ENCODE measurements around the gene FGF9.

The FGF9 gene

DNA sequence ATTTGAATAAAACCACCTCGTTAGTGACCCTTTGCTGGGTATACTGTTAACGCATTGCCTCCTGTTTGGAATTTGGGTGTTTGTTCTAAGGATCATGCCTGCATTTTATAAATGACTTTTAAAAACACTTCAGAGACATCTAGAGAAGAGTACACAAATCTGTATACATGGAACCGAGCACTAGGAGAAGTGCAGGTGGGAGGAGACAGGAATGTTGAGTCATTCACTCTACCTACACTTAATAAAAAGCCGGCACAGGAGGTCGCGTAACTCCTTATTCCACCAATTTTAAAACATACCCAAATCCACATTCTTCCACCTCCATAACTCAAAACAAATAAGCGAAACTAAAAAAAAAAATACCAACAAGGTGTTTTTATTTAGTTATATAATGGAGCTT, 48.6 kb downstream of the FGF9 start:
- DNase-seq: no peak

DNA sequence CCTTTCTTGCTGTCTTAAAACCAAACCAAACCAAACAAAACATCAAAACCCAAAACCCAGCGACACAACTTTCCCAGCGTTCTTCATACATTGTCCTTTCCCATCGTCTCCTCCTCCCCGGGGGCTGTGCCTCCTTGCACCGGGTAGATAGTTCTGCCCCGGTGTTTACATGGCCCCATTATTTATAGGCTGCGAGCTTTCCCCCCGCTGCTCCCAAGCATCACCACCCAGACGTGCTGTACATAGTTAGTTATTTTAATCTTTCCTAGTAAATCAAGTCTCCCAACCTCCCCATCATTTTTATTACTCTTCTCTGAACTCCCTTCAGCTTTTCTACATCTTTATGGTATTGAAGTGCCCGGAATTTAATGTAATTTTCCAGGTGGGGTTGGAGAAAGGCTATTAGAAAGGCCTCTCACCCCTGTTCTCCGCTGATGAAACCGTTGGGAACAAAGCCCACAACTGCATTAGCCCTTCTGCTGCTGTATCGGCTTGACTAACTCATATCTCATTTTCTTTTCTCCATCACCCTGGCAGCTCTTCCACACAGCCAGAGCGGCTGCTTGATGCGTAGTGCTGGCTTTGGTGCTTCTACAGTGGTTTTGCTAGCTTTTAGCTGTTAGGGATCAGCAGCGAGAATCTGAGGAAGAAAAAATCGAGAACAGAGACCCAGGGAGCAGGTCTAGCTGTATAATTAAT, 53.1 kb downstream of the FGF9 start:
- no peak for DNase-seq

DNA sequence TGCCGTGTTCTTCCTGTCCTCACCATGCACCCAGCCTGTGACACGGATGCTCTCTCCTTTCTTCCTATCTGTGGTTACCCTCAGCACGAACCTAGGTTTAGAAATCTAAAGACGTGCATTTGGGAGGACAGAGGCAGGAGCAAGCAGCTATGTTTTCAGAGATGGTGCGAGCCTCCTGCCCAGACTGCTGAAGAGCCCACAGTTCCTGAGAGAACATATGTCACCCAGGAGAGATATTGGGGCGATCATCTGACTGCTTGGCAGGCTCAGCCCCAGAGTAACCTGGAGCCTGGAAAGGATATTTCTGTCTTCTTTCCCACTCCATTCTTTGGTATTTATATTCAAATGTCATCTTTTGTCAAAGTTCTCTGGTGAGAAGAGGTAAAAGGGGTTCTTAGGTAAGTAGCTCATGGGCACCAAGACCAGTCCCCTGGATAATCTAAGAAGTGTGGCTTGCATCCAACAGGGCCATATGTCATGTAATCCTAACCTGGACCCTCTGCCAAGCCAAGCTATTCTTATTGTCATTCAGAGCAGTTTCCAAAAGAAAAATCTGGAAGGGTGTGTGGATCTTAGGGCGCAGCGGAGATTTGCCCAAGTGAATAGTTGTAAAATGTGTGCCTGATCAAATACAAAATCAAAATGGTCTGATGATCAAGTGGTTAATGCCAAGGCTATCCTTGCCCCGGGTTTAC, 59.5 kb downstream of the FGF9 start:
- DNase-seq: no peak

DNA sequence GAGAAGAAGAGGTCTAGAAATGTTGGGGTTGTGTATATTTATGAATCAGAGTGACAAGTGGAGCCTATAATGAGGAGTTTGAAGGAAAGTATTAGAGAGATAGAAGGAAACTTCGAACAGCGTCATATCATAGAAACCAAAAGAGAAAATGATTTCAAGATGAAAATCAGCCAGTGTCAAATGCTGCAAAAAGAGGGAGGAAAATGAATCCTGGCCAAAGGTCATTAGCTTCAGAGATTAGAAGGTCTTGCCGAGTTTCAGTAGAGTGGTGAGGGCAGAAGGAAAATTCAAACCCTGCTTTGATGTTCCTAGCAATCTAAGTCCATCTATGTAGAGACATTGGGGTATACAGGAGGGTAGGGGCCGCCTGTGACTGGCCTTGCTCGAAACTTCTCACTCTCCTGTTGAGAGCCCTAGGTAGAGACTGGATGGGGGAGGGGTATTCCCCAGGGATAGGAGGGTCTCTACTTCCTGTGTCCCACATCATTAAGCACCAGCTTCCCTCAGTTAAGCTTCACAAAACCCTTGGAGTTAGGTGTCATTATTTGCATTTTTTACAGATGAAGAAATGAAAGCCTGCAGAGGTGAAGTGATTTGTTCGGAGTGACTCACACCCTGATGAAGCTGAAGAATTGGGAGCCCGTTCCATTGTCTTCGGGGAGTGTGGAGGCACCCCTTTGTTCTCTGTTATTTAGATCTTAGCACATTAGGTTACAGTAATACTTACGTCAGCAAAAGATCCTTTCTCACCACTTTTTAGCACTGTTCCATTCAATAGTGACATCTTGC, 62.8 kb downstream of the FGF9 start:
- no peak for DNase-seq

DNA sequence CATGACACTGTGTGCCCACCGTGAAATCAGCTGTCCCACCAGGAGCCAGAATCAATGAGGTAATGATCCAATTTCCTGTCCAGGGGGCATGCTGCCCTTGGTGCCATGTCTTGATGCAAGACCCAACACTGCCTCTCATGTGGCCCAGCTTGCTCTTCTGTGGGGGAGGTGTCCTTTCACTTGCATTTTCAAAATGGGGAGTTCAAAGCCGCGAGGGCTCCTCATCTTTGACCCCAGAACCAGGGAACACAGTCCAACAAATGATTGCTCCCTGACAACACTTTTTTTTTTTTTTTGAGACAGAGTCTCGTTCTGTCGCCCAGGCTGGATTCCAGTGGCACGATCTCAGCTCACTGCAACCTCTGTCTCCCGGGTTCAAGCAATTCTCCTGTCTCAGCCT, 64.1 kb downstream of the FGF9 start:
- DNase-seq: no peak

DNA sequence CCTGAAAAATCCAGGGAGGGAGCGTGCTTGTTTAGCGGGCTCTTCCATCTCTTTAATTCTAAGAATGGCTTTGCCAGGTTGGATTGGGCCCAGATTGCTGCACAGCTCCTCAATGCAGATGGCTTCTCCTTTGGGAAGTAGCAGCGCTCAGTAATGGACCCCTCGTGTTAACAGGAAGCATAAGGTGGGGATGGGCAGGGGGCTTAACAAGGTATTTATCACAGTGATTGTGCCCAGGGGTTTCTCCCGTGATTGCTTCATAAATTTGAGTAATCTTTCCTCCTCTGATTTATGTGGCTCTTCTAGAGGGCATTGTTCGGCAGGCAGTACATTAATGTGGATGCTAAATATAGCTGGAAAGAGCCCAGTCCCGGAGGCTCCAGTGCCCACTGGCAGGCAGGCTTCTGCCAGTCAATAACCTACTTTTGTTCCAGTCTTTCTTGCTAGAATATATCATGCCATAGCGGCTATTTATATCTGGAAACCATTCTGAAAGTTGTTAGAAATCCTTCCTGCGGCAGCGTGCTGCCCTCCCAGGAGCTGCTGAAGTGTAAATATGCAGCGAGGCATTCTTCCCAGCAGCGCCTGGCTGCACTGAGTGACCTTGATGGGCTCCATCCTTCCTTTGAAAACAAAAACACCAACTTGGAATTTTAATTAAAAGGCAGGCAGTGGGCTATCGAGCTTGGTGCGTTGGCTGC, 65.0 kb downstream of the FGF9 start:
- DNase-seq: no peak

DNA sequence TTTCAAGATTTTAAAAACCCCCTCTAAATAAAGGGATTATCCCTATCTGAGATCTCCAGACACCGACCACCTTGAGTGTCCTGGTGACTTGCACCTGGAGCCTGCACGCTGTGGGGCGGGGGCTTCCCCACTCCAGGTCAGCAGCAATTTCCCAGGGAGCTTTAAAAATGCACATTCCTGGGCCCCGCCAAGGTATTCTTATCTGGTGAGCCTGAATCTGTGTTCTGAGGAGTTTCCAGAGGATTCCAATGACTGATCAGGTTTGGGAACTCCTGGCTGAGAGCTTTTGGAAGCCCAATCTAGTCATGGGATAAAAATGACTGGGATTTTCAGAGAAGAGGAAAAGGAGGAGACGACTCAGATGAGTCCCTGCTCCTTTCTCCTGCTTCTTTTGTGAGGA, 66.1 kb downstream of the FGF9 start:
- DNase-seq: no peak

DNA sequence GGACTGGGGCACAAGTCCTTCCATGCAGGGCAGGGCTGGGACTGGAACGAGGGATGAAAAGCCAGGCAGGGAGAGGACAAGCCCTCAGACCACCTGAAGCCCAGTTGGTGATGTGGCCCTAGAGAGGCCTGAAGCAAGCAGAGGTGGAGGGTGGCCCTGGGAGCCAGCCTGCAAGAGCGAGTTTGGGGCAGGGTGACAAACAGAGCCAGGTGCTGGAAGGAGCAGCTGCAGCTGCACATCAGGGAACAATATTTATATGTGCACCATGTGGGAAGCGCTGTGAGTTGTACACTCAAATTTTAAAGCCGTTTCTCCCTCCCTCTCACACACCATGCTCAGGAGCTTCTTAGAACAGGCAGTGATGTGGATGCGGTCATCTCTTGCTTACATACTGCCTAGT, 67.8 kb downstream of the FGF9 start:
- DNase-seq: no peak

DNA sequence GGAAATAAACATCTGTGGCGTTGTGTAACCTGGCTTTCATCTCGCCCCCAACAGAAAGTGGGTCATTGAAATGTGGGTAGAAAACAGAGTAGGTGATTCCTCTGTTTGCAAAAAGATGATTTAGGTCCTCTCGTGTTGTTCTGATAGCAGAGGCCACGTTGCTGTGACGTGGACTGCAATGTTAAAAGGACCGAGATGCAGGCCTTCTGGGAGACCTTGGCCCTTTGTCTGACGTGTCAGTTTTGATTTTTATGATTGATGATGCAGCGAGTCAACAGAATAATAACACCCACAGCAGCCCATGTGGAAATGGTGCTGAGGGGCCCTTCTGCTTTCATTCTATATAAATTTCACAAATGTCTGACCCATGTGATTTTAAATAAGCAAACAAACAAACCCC, 68.9 kb downstream of the FGF9 start:
- DNase-seq: no peak

DNA sequence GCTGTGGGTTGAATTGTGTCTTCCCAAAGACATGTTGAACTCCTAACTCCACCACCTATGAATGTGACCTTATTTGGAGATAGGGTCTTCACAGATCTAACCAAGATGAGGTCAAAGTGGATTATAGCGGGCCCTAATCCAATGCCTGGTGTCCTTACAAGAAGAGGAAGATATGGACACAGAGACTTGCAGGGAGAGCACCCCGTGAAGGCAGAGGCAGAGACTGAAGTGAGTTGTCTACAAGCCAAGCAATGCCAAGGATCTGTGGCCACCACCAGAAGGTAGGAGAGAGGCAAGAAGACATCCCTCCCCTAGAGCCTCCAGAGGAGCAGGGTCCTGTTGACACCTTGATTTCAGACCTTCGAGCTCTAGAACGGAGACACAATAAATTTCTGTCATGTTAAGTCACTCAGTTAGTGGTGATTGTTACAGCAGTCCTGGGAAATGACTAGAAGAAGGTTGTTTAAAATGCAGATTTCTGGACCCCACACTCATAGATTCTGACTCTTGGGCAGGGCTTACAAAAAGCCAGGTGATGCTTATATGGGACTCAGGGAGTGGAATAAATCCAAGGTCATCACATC, 70.6 kb downstream of the FGF9 start:
- DNase-seq: no peak

DNA sequence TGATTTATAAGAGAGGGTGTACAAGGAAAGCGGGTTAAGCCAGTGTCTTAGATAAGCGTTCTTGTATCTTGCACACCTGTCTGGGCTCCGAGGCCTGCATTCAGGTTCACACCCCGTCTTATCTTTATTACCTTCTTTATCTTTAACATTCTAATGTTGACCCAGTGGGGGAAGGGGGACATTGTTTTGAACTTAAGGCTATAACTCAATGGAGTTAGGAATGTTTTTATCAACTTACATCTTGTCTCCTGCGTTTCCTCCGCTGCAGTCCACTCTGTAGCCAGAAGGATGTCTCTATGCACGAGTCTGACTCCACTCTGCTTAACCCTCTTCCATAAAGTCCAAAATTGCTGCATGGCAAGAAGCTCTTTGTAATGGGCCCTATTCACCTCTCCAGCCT, 71.2 kb downstream of the FGF9 start:
- DNase-seq: no peak

DNA sequence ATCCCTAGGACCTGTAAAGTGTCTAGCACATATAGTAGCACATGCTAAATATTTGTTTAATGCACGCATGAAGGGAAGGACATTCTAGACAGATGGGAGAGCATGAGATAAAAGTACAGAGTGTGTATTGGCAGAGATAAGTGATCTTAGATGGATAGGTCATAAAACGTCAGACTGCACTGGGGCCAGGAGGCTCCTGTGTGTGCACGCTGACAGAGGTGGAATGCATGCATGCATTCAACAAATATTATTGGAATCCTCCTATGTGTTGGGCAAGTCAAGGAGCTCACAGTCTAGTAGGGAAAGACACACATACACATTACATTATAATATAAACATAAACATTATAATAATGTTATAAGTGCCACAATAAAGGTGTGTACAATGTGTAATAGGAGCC, 73.3 kb downstream of the FGF9 start:
- no peak for DNase-seq

DNA sequence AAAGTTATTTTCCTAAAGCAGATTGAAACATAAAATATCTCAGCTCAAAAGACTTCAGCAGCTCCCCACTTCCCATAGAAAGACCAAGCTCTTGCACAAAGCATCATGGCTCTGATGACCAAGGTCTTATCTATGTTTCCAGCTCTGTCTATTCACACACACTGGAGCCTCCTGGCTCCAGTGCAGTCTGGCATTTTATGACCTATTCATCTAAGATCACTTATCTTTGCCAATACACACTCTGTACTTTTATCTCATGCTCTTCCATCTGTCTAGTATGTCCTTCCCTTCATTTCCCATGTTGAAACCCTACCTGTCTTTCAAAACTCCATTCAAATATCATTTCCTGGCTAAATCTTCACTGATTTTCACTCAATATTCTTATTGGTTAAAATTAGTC, 74.4 kb downstream of the FGF9 start:
- no peak for DNase-seq

DNA sequence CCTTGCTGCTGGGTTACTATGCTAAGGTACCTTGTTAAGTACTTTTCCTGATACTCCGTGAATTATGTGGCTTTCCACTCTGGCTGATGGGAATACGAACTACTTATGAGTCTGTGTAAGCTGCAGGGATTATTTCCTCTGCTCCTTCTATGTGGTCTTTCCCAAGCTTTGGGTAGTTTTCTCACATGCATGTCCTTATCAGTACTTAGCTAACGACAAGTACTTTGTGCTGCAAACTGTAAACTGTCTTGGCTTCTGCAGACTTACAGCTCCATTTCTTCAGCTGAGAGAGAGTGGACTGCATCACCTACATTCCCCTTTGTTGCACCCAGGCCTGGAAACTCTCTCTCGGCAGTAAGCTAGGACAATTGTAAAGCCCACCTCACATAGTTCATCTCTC, 76.6 kb downstream of the FGF9 start:
- no peak for DNase-seq

DNA sequence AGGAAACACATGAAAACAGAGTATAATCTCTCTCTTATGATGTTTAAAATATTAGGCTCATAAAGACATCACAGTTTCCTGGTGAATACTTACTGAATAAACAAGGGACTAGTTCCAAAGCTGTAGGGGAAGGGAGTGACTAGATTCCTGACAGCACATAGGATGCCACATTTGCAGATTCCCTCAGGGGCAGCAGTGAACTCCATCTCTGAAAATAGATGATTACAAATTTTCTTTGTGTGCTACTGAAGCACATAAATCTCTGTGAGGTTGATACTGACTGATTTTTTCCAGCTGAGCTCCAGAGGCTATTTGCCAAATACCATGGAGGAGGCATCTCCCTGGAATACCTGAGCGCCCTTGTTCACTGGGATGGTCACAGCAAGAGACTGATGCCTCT, 77.3 kb downstream of the FGF9 start:
- DNase-seq: no peak

DNA sequence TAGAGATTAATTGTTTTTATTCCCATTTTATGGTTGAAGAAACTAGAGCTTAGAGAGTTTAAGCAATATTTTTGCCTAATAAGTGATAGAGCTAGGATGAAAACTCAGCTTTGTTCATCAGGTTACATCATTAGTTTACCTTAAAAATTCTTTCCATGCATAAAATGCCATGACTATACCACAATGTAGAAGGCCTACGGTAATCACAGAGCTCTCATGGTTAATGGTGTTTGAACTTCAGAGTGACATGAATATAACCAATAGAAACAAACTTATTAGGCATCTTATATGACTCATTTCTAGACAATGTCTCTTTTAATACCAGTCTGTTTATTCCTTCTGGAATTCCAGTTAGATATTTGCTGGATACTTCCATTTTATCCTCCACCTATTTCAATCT, 78.5 kb downstream of the FGF9 start:
- no peak for DNase-seq

DNA sequence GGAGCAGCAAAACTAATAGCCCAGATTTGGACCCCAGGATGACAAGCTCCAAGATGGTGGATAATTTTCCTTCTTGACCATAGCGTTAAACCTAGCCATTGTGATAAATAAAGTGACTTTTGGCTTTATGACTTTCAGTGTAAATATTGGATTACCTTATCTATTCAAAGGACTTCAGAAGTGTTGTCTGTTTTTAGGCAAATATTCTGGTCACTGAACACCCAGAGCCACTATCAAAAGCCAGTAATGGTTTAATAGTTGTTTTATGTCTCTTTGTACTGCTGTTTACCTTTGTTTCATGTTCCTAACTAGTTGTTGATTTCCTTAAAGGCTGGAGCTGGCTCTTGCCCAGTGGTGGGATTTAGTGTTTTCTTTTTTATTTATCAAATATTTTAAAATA, 81.6 kb downstream of the FGF9 start:
- no peak for DNase-seq

DNA sequence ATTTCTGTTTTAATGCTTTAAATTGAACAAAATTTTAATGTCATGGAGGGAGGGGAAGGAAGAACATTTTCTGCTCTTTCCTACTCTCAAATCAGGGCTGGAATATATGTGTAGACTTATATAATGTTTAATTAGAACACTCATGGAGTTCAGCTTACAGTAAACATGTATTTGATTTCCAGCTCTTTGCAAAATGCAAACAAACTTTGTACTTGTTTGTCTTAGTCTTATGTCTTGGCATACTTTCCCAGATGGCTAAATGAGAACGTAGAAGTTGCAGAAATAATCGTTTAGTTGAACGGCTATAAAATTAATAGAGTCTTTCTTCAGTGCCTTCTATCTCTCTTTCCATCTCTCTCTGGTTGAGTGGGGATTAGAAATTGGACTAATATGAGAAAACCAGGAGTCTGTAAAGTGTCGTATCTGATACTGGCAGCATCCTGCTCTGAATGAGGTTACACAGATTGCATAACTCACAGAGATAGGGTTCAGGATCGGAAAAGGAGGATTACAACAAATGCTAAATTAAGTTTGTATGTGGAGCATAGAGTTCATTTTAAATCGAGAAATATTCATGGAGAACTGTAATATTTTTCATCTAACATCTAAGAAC, 82.3 kb downstream of the FGF9 start:
- no peak for DNase-seq
